ENCODE data around the gene PLOD3.
"Not testable (repeated sequence)": the region's sequence is repeated elsewhere in the genome, so short reads cannot be mapped to it uniquely, and the experiment has no call there.

Gene PLOD3

DNA sequence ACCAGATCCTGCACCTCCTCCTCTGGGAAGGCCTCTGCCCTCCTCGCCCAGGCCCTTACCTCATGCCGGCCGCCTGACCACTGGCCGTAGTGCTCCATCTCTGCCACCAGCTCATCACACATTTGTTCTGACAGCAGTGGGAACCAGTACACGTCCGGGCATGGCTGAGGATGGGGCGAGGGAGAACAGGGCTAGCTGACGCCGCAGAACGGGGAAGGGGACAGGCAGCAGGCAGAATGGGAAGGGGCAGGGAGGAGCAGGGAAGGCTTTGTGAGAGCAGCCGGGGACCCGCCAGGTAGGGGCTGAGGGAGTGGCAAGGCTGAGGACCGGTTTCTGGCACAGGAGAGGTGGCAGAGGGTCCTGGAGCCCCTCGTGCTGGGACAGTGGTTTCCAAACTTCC lies 8.6 kb downstream of the PLOD3 start:
- no peak for DNase-seq

DNA sequence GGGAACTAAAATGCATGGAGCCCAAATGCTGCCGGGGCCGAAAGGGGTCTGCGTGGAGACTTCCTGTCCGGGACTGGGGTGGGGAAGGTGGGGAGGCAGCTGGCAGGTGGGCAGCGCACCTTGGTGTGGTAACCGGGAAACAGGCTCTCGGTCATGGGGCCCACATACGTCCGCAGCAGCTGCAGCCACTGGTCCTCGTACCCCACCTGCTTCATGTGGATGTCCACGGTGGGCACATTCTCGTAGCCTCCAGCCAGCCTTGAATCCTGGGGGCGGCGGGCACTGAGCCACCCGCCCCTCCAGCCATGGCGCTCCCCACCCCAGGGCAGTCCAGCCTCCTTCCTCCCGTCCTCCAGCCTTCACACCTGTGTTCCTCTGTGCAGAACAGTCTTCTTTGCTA lies 9.9 kb downstream of the PLOD3 start:
- no peak for DNase-seq

DNA sequence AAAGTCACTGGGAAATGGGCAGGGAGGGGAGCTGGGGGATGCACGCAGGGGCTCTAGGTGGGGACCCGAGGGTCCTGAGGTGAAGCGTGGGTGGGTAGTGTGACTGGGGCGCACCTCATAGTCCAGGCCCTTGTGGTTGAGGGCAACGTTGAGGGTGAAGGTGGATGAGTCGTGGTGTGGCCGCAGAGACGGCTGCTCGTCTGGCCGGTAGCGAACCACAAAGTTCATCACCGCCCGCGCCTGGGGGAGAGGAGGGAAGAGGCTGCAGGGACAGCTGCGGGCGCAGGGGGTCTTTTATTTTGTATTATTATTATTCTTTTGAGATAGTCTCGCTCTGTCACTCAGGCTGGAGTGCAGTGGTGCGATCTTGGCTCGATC lies 10.7 kb downstream of the PLOD3 start:
- DNase-seq = no peak

DNA sequence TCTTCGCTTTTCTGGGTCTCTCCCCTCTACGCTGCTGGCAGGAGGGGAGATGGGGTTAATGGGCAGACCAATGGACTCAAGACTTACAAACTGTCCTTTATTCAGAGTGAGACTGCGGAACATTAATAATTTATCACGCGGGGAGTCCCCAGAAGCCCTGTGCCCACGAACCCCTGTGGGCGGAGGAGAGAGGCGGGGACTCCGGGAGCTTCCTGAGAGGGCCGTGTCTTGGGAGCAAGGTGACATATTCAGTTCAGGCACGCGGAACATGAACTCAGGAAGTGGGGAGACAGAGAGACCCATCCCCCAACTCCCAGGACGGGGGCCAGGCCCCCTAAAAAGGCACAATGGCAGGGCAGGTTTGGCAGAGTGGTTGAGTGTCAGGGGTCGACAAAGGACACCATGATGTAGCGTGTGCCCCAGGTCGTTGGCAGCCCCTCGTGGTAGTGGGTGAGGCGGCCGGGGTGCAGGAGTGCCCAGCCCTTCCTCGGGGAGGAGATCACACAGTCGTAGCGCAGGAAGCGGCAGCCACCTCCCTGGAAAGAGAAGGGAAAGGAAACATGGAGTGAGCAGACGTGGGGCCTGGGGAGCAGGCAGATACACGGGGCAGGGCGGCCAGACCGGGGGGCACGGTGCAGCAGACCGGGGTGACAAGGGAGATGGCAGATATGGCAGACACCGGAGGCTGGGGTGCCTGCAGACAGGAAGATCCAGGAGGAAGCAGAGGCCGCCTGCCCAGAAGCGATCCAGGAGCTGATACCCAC lies 11.3 kb downstream of the PLOD3 start:
- no peak for DNase-seq

DNA sequence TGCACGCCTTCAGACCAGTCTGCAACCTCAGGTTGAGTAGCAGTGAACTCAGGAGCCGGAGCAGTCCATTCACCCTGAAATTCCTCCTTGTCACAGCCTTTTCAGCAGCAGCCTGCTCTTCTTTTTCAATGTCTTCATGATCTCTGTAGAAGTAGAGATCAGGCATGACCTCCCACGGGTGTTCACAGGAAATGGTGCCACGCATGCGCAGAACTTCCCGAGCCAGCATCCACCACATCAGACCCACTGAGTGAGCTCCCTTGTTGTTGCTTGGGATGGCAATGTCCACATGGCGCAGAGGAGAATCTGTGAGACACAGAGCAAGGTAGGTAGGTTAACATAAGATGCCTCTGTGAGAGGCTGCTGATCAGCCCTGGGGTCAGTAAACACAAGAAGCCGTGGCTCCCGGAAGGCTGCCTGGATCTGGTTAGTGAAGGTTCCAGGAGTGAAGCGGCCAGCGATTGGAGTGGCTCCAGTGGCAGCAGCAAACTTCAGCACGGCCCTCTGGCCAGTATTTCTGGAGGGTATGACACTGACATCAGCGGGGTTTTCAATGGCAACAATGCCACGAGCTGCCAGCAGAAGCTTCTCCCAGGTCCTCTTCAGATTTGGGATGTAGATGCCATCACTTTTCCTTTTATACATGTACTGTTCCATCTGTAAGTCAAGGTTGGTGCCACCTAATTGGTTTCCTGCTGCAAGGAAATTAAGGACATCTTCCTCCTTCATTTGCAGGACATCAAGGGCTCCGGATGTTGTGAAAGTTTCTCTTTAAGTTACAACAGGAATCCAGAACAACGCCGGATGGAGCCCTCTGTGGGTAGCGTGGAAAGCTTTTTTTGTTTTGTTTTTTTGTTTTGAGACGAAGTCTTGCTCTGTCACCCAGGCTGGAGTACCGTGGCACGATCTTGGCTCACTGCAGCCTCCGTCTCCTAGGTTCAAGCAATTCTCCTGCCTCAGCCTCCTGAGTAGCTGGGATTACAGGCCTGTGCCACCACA lies 13.3 kb downstream of the PLOD3 start:
- not testable (repeated sequence) for DNase-seq

DNA sequence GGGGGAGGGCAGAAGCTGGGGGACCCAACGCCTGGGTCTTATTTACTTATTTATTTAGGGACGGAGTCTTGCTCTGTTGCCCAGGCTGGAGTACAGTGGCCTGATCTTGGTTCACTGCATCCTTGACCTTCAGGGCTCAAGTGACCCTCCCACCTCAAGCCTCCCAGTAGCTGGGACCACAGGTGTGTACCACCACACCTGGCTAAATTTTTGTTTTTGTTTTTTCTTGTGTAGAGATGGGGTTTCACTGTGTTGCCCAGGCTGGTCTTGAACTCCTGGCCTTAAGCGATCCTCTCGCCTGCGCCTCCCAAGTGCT lies 14.8 kb downstream of the PLOD3 start:
- DNase-seq = no peak

DNA sequence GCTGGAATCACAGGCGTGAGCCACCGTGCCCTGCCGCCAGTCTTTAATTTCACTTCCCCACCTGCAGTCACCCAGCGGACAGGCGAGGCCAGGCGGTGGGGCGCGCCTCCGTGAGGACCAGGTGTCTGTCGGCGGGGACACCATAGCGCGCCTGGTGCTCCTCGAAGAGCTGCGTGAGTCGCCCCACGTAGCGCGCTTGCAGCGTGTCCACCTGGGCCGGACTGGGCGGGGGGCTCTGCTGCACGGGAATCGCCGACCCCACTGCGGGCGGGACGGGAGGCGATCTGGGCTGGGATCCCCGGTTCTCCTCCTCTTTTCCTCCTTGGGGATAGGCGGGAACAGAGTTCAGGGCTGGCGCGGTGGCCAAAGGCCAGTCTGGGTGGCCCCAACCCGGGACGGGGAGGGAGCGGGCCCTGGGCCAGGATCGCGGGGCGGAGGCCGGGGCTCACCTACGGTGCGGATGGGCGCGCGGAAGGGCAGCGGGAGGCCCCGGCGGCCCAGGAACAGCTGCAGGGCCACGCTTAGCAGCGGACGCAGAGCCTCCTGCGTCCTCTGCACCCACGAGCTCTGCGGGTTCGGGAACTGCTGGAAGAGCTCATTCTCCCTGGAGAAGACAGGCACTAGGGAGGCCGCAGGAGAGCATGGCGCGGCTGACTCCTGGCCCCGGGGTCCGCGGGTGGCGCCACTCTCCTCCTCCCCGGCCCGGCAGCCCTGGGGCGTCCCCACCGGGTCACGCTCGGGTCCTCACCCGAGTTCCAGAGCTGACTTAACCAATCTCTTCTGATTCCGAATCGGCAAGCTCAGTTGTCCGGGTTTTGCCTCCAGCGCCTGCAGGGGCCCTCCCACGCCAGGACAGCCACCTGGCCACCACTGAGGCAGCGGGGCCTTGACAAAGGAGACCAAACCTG lies 15.4 kb downstream of the PLOD3 start:
- no peak for DNase-seq

DNA sequence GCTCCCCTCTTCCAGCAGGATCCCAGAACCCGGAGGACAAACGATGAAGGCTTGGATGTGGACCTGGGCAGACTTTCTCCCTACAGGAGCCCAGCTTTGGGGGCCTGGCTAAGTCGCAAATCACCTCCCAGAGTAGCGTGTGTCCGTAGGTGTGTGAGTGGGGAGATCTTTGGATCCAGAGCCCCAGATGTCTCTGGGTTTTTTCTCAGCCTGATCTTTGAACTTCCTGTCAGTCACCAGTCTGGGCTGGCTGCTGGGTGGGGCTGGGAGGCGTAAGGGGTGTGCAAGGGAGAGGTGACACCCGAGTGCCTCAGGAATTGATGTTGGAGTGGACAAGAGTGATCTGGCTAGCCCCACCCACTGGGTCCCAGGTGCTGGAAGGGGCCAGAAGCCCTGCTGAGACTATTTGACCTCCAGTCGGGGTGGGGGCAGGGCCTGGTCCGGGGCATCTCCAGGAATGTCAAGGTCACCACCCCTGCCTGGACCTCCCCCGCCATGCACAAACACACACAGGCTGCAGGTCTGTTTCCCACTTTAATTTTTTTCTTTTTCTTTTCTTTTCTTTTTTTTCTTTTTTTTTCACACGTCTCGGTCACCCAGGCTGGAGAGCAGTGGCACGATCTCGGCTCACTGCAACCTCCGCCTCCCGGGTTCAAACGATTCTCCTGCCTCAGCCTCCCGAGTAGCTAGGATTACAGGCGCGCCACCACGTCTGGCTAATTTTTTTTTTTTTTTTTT lies 16.4 kb downstream of the PLOD3 start, which contains the start of gene MOGAT3:
Gene MOGAT3, minus strand, starts transcription at position 175 of the 738 bp plus-strand sequence. CDS start 182 bp downstream, outside the sequence.
- DNase-seq = no peak

DNA sequence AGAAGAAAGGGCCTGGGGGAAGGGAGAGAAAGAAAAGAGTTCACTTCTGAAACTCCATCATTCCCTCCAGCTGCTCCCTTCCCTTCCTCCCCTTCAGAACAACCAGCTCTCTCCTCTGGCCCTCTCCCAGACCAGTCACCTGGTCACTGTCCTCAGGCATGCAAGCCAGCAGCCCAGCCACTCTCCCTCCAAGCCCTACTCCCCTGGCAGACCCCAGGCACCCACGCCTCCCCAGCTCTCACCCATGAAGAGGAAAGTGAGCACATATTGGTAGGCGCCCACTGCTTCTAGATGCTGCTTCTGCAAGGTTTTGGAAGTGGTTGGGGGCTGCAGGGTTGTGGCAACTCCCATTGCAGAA lies 16.9 kb downstream of the PLOD3 start:
- DNase-seq = no peak

DNA sequence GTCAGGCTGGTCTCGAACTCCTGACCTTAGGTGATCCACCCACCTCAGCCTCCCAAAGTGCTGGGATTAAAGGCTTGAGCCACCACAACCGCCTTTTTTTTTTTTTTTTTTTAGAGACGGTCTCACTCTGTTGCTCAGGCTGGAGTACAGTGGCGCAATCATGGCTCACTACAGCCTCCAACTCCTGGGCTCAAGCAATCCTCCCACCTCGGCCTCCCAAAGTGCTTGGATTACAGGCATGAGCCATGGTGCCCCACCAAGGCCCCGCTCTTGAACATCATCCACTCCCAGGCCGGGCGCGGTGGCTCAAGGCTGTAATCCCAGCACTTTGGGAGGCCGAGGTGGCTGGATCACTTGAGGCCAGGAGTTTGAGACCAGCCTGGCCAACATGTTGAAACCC lies 17.9 kb downstream of the PLOD3 start:
- DNase-seq = not testable (repeated sequence)

DNA sequence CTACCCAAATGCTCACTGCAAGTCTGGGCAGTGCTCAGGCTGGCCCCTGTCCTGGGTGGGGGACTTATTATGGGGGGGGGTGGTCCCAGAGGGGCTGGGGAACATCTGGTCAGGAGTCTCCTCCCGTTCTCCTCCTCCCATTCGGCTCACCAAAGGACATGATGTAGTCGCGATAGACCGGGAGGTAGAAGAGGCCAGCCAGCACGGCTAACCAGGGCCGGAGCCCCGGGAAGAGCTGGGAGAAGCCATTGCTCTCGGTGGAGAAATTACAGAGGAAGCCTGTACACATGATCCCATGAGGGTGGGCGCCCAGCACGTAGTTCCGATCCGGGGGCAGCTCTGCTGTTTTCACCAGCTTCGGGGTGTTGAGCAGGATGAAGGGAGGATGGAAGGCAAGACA lies 18.9 kb downstream of the PLOD3 start:
- no peak for DNase-seq

DNA sequence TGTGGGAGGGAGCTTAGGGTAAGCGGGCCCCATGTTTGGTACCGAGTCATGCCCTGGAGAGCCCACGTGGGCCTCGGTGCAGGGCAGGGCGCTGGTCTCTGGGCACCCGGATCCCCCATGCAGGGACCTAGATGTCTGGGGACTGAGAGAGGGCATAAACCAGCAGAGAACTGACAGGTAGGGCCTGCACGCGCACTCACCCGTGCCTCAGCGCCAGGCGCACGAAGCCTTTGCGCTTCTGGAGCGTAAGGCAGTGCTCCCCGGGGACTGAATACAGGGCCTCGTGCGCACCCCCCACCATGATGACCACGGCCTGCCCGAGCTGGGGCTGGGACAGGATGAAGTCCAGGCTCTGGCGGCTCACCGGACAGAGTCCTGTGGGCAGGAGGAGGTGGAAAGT lies 19.4 kb downstream of the PLOD3 start:
- DNase-seq = no peak

DNA sequence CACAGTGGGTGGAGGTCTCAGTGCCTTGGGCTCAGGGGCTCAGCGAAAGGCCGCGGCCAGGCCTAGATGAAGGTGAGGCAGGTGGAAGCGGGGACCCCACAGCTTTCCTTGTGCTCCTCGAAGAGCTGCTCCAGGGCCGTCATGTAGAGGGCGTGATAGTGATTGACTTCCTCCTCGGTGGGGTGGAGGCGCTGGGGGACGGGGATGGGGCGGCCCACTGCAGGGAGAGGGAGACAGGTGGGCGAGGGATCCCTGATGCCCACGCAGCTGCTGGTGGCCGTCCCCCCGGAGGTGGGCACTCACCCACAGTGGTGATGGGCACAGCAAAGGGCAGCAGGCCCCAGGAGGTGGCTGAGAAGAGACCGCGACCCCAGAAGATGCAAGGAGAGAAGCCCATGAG lies 21.5 kb downstream of the PLOD3 start:
- DNase-seq = no peak

DNA sequence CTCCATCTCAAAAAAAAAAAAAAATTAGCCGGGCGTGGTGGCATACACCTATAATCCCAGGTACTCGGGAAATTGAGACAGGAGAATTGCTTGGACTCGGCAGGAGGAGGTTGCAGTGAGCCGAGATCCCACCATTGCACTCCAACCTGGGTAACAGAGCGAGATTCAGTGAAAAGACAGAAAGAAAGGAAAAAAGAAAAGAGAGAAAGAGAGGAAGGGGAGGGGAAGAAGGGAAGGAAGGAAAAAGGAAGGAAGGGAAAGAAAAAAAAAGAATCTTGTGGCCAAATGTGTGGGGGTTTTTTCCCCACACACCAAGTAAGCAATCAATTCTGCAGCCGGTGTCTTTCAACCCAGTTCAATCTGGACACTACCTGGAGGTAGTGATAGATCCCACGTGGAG lies 28.3 kb downstream of the PLOD3 start:
- DNase-seq = no peak

DNA sequence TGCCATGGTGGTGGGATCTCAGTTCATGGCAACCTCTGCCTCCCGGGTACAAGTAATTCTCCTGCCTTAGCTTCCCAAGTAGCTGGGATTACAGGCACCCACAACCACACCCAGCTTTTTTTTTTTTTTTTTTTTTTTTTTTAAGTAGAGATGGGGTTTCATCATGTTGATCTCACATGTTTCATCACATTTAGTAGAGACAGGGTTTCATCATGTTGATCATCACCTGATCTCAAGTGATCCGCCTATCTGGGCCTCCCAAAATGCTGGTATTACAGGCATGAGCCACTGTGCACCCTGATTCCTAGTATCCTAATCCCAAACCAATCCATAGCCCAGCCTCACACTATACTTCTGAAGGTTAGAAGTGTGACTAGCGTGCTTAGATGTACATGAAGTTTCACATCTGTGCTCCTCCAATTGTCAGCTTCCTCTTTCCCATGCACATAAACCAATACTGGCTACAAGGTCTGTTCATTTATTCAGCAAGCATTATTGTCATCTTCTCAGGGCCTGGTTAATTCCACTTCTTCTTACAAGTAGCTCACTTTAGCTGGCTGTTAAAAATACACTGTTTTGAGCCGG lies 30.4 kb downstream of the PLOD3 start:
- DNase-seq = no peak

DNA sequence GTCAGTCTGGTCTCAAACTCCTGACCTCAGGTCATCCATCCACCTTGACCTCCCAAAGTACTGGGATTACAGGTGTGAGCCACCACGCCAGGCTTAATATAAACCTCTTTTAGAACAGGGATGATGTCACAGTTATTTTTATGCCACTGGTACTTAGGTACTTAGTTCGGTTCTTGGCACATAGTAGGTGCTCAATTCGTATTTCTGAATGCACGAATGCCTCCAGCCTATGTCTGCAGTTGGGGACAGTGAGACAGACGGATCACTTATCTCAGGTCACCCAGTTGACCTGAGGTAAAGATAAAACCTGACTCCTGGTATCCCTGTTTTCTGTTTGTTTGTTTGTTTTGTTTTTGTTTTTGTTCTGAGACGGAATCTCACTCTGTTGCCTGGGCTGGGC lies 31.2 kb downstream of the PLOD3 start:
- DNase-seq = no peak

DNA sequence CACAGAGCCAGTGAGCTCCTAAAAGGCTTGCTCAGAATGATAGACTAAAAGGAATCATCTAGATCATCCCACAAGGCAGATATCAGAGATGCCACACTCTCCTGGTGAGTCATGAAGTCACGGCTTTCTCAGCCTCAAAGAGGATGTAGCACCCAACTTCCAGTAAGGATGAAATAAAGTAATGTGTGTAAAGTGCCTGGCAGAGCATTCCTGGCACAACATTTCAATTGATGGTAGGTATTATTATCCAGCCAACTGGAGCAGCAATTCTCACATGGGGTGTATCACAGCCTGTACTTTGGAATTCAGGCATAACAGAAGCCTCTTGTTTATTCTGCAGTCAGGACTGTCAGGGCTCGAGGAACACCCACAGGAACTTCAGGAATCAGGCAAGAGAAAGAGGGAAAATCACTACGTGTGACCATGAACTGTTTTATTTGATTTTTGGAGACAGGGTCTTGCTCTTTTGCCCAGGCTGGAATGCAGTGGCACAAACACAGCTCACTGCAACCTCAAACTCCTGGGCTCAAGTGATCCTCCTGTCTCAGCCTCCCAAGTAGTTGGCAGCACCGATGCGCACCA lies 32.0 kb downstream of the PLOD3 start:
- no peak for DNase-seq

DNA sequence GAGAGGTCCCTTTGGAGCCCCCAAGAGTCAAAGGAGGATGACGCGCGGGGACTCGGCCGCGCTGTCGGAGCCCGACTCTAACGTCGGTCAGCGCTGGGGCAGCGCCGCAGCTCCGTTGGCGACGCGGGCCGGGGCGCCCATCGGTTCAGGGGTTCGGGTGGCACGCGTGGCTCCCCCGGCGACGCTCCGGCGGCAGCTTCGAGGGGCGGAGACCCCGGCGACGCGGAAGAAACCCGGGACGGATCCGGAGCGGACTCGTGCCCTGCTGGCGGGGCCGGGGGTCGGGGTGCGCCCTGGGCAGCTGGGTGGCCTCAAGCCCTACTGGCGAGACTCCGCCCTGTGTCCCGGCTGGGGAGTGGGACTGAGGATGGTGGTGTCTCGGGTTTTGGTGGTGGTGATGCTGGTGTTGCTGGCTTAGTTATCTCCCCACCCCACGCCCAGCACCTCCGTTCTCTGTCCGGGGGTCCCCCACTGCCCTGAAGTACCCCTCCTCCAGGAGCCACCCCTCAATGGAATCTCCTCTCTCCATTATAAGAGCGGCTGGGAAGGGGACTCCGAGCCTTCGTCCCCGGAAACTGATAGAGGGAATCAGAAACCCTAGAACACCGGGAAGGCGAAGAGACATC lies 37.1 kb downstream of the PLOD3 start, which contains the start of gene NAT16:
Gene NAT16, minus strand, starts transcription at position 164 of the 626 bp plus-strand sequence. CDS start 5,486 bp downstream, outside the sequence.
- no peak for DNase-seq

DNA sequence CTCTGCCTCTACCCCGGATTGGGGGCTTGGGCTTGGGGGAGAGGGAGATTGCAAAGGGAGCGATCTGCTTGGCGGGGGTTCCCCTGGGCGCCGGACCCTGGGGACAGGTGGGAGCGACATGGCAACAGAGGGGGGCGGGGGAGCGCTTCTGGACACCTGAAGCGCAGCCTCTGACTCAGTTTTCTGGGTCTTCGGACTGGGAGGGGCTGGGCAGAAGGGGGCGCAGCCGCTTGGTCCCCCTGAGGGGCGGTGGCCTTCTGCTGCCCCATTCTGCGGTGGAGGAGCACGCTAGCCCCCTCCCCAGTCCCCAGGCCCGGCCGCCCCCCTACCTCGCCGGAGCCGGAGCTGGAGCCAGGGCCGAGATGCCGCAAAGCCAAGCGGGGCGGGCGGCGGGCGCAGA lies 37.7 kb downstream of the PLOD3 start:
- DNase-seq = no peak

DNA sequence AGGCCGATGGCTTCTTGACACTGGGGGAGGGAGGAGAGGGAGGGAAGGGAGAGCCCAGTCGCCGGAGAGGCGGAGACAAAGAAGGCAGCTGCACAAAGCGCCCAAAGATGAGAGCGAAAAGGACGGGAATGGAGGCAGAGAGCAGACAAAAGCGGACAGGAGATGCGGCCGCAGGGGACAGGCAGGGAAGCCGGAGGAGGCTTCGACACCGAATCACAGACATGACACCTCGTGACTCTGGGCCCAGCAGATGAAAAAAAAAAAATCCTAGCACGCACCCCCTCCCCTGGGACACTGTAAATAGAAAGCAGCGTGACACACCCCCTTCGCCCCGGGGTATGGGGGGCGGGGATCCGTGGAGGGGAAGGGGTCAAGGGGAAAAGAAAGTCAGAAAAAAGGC lies 38.3 kb downstream of the PLOD3 start:
- DNase-seq = peak; percentile 52

DNA sequence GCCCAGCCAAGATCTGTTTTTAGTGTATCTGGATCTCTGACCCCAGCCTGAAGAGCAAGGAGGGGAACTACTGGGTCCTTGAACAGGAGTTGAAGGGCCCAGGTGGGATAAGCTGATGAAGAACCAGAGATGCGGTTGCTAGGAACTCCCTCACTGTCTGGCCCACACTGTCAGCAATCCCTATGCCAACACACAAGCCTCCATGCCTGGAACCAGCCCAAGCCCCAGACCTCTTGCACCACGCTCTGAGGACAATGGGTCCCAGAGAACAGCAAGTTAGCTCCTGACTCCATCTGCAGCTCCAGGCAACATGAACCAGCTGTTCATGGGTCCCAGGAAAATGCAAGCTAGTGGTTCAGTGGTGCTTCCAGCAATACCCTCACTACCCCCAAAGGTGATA lies 39.7 kb downstream of the PLOD3 start:
- DNase-seq = no peak
